Loucy (cell line): ENCODE results near the gene WASL.

Experiments
- H2AFZ ChIP-seq: fragments of 200-600 bp; sonication (generic); 2 replicates; pipeline ENCODE4 v1.6.0; 2016; ENCODE audit warnings: antibody characterized with exemption, mild to moderate bottlenecking, low read length, moderate library complexity
- H3F3A ChIP-seq: fragments of 200-600 bp; 2 replicates; pipeline ENCODE4 v1.6.0; 2016; ENCODE audit warnings: antibody characterized with exemption, low read depth, mild to moderate bottlenecking
- H3K27me3 ChIP-seq: fragments of 200-600 bp; sonication (generic); 2 replicates; pipeline ENCODE4 v1.6.1; 2014; ENCODE audit warnings: low read length, mild to moderate bottlenecking; ENCODE audit not compliant: insufficient read depth, poor library complexity, severe bottlenecking
- H3K36me3 ChIP-seq: fragments of 200-600 bp; sonication (generic); 2 replicates; pipeline ENCODE4 v1.6.1; 2016; ENCODE audit warnings: low read length; ENCODE audit not compliant: insufficient read depth
- H3K4me1 ChIP-seq: fragments of 200-600 bp; sonication (generic); 2 replicates; pipeline ENCODE4 v1.5.1; 2014; ENCODE audit warnings: low read length, mild to moderate bottlenecking; ENCODE audit not compliant: insufficient read depth, poor library complexity, severe bottlenecking
- H3K4me2 ChIP-seq: fragments of 200-600 bp; sonication (generic); 2 replicates; pipeline ENCODE4 v1.6.0; 2014; ENCODE audit warnings: antibody characterized with exemption, low read length, low read depth, mild to moderate bottlenecking; ENCODE audit not compliant: poor library complexity, severe bottlenecking
- H3K4me3 ChIP-seq: fragments of 200-600 bp; sonication (generic); 2 replicates; pipeline ENCODE4 v1.5.1; 2014; ENCODE audit warnings: low read length, mild to moderate bottlenecking, mixed read lengths; ENCODE audit not compliant: poor library complexity, severe bottlenecking
- H3K79me2 ChIP-seq: fragments of 200-600 bp; sonication (generic); 2 replicates; pipeline ENCODE4 v1.6.1; 2014; ENCODE audit warnings: low read length; ENCODE audit not compliant: insufficient read depth
- H3K9ac ChIP-seq: fragments of 200-600 bp; sonication (generic); 2 replicates; pipeline ENCODE4 v1.6.0; 2014; ENCODE audit warnings: mild to moderate bottlenecking, low read depth, low read length, moderate library complexity; ENCODE audit not compliant: poor library complexity, severe bottlenecking
- H3K9me2 ChIP-seq: fragments of 200-600 bp; sonication (generic); replicated peaks from 2 replicates; pipeline ENCODE4 v1.6.1; 2016; ENCODE audit warnings: low read depth, low read length, mixed read lengths
- H3K9me3 ChIP-seq: fragments of 200-600 bp; sonication (generic); 2 replicates; pipeline ENCODE4 v1.6.1; 2014; ENCODE audit warnings: mild to moderate bottlenecking, antibody characterized with exemption, low read length, low read depth; ENCODE audit not compliant: insufficient read depth
- H4K20me1 ChIP-seq: fragments of 200-600 bp; sonication (generic); 2 replicates; pipeline ENCODE4 v1.6.0; 2014; ENCODE audit warnings: antibody characterized with exemption, low read length, mild to moderate bottlenecking; ENCODE audit not compliant: insufficient read depth, poor library complexity, severe bottlenecking
- EZH2phosphoT487 ChIP-seq: fragments of 200-600 bp; IDR thresholded peaks from 2 replicates; pipeline ENCODE4 v1.6.1; 2018; ENCODE audit warnings: antibody characterized with exemption, mild to moderate bottlenecking, moderate library complexity, borderline replicate concordance
- TF ChIP-seq, protein P1 (sequence below): fragments of 200-600 bp; sonication (generic); conservative IDR thresholded peaks from 2 replicates; pipeline ENCODE4 v1.5.1; 2014; ENCODE audit warnings: mild to moderate bottlenecking, antibody characterized with exemption, low read length

Gene WASL

DNA sequence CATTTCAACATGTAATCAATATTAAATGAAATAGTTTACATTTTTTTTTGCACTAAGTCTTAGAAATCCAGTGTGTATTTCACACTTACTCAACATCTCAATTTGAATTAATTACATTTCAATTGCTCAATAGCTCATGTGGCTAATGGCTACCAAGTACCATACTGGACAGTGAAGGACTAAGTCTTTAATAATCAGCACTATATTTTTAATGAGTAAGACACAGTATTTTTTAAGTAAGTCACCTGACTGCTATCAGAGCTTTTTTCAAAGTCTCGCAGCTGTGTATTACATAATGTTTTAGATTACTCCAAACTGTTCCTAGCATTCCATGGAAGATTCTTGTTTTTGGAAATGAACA is 19.6 kb downstream of the WASL start:
- H3K27me3 ChIP-seq = no peaks in the 10 kb centered on the region
- no peak overlapping the region for H3K4me3 ChIP-seq
- no peaks in the 10 kb centered on the region for H3K9me3 ChIP-seq
- H3K79me2 ChIP-seq = peaks cover 93% of the 10 kb centered on the region
- no peak overlapping the region for H3K9ac ChIP-seq
- peaks cover 55% of the 10 kb centered on the region for H4K20me1 ChIP-seq
- no peaks in the 10 kb centered on the region for H3K36me3 ChIP-seq
- H2AFZ ChIP-seq = no peak overlapping the region
- no peaks in the 10 kb centered on the region for H3K9me2 ChIP-seq
- TF ChIP-seq EZH2phosphoT487 = no peak
- TF ChIP-seq, protein P1, sequence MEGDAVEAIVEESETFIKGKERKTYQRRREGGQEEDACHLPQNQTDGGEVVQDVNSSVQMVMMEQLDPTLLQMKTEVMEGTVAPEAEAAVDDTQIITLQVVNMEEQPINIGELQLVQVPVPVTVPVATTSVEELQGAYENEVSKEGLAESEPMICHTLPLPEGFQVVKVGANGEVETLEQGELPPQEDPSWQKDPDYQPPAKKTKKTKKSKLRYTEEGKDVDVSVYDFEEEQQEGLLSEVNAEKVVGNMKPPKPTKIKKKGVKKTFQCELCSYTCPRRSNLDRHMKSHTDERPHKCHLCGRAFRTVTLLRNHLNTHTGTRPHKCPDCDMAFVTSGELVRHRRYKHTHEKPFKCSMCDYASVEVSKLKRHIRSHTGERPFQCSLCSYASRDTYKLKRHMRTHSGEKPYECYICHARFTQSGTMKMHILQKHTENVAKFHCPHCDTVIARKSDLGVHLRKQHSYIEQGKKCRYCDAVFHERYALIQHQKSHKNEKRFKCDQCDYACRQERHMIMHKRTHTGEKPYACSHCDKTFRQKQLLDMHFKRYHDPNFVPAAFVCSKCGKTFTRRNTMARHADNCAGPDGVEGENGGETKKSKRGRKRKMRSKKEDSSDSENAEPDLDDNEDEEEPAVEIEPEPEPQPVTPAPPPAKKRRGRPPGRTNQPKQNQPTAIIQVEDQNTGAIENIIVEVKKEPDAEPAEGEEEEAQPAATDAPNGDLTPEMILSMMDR = no peak
- peaks cover 11% of the 10 kb centered on the region for H3K4me1 ChIP-seq
- no peak overlapping the region for H3K4me2 ChIP-seq
- no peaks in the 10 kb centered on the region for H3F3A ChIP-seq

DNA sequence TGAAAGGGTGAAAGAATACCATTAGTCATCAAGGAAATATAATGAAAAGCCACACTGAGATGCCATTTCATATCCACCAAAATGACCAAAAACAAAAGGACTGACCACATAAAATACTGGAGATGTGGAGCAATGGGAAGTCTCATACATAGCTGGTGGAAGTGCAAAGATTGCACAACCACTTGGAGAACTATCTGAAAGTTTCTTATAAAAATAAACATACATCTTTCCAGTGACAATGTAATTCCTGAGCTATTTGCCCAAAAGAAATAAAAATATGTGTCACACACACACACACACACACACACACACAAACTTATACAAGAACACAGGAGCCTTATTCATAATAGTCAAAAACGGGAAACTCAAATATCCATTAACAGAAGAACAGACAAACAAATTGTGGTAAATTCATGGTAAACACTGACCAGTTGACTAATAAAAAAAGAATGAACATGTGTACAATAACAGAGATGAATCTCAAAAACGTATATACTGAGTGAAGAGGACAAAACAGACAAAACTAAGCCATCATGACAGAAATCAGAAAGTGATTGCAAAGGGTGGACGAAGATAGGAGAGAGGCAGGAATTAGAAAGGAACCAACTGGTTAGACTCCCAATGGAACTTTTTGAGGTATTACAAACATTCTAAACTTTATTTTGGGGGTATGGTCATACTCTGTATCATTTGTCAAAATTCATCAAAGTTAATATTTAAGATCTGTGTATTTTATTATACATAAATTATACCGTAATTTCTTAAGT is 21.5 kb downstream of the WASL start:
- Histone ChIP-seq H3K36me3 (no peaks in the 10 kb centered on the region), H3K9ac (no peak overlapping the region), H2AFZ (no peak overlapping the region), H3K4me3 (no peak overlapping the region), H3K9me3 (no peaks in the 10 kb centered on the region), H3K9me2 (no peaks in the 10 kb centered on the region), H3K27me3 (no peaks in the 10 kb centered on the region), H3K79me2 (peaks cover 93% of the 10 kb centered on the region), H3K4me1 (peaks cover 22% of the 10 kb centered on the region), H3F3A (no peaks in the 10 kb centered on the region), H3K4me2 (no peak overlapping the region), H4K20me1 (peaks cover 64% of the 10 kb centered on the region)
- TF ChIP-seq, protein P1 = no peak
- TF ChIP-seq EZH2phosphoT487 = no peak

DNA sequence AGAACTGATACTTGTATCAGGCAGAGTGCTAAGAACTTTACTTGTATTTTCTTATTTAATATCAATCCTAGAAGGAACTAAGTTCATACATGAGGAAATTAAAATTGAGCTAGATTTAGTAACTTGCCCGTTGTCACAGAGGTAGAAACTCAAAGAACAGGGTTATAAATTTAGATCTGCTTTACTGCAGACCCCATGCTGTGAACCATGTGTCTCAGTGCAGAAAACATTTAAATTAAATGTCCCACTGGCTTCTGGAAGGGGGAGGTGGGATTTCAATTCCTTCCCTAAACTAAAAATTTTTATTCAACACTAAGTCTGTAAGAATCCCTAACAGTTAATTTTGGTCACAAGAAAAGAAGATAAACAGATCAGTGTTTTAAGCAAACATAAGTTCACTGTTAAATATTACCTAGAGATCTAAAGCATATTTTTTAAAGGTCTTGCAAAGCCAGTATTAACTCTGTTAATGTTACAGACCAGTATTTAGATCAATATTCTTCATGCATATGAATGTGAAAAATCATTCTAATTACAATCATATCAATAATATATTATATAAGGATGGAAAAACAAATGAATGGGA is 23.1 kb downstream of the WASL start:
- no peaks in the 10 kb centered on the region for H3F3A ChIP-seq
- no peaks in the 10 kb centered on the region for H3K9me2 ChIP-seq
- H3K79me2 ChIP-seq = peaks cover 93% of the 10 kb centered on the region
- H3K27me3 ChIP-seq = no peaks in the 10 kb centered on the region
- no peak overlapping the region for H3K9ac ChIP-seq
- peak overlapping the region; percentile 61 for H3K4me2 ChIP-seq
- TF ChIP-seq EZH2phosphoT487 = no peak
- TF ChIP-seq, protein P1 = no peak
- H3K36me3 ChIP-seq = no peaks in the 10 kb centered on the region
- H2AFZ ChIP-seq = no peak overlapping the region
- no peak overlapping the region for H3K4me3 ChIP-seq
- H3K4me1 ChIP-seq = peaks cover 22% of the 10 kb centered on the region
- H4K20me1 ChIP-seq = peaks cover 71% of the 10 kb centered on the region
- H3K9me3 ChIP-seq = no peaks in the 10 kb centered on the region
